ENCODE data around the gene CDKN2B-AS1. TPM values are rescaled to one million over a fixed set of nuclear protein-coding genes. Genes with fewer than 3 reads are reported as not detected.
A peak's percentile ranks its signal among the peaks of the same experiment; 100 is the strongest.

The CDKN2B-AS1 gene
- polyA plus RNA-seq, 1 experiment, result 2.8 TPM

DNA sequence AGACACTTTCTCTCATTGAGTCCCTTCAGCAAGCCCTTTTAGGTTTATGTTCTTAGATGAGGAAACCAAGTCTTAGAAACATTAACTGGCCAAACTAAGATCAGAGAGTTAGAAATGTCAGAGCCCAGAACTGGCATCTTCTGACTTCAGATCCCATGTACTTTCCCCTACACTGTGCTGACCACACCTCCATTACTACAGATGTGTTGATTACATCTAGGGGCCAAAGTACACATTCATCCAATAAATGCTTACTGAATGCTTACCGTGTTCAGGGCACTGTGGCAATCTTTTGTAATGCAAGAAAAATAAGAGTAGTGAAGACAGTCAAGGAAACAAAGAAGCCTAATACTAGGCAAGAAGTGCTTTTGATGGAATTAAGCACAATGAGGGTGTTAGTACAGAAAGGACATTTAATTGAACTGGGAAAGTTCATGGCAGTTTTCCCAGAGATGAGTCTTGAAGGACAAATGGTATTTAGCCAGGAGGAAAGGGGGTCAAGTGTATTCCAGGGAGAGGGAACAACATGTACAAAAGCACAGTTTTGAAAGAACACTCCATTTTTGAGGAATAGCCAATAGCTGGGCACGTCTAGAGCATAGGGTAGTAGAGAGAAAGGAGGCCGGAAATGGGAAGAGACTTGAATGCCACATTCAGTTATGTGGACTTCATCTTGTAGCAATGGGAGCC is 104.2 kb downstream of the CDKN2B-AS1 start:
- Histone ChIP-seq H3K9me3 (ENCODE audit: control insufficient read depth, insufficient read depth, low read length) (no peaks in the 10 kb centered on the region), H3K27me3 (ENCODE audit: control insufficient read depth, insufficient read depth, low read length) (no peaks in the 10 kb centered on the region), H3K4me3 (ENCODE audit: low read depth, low read length) (no peak overlapping the region), H3K27ac (ENCODE audit: low read depth, low read length) (no peak overlapping the region)
- no peak for DNase-seq (ENCODE audit: low read depth, low spot score)
- ChIA-PET POLR2A (no interaction called here), CTCF (no interaction called here)
- TF ChIP-seq, protein P1, sequence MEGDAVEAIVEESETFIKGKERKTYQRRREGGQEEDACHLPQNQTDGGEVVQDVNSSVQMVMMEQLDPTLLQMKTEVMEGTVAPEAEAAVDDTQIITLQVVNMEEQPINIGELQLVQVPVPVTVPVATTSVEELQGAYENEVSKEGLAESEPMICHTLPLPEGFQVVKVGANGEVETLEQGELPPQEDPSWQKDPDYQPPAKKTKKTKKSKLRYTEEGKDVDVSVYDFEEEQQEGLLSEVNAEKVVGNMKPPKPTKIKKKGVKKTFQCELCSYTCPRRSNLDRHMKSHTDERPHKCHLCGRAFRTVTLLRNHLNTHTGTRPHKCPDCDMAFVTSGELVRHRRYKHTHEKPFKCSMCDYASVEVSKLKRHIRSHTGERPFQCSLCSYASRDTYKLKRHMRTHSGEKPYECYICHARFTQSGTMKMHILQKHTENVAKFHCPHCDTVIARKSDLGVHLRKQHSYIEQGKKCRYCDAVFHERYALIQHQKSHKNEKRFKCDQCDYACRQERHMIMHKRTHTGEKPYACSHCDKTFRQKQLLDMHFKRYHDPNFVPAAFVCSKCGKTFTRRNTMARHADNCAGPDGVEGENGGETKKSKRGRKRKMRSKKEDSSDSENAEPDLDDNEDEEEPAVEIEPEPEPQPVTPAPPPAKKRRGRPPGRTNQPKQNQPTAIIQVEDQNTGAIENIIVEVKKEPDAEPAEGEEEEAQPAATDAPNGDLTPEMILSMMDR (IDR thresholded peaks at IDR 0.05; ENCODE audit: low read depth, low read length), result no peak

DNA sequence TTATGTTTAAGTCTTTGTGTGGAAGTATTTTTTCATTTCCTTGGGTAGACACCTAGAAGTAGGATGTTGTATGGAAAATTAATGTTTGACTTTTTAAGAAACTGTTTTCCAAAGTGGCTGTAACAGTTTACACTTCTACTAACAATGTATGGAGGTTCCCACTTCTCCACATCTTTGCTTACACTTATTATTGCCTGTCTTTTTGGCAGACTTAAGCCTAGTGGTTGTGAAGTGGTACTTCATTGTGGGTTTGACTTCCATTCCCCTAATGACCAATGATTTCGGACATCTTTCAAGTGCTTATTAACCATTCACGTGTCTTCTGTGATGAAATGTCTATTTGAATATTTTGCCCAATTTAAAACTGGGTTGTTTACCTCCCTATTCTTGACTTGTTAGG is 106.0 kb downstream of the CDKN2B-AS1 start:
- Histone ChIP-seq H3K27ac (ENCODE audit: low read depth, low read length) (no peak overlapping the region), H3K4me3 (ENCODE audit: low read depth, low read length) (no peak overlapping the region), H3K9me3 (ENCODE audit: control insufficient read depth, insufficient read depth, low read length) (no peaks in the 10 kb centered on the region), H3K27me3 (ENCODE audit: control insufficient read depth, insufficient read depth, low read length) (no peaks in the 10 kb centered on the region)
- ChIA-PET CTCF (no interaction called here), POLR2A (no interaction called here)
- no peak for DNase-seq (ENCODE audit: low read depth, low spot score)
- TF ChIP-seq, protein P1 (IDR thresholded peaks at IDR 0.05; ENCODE audit: low read depth, low read length), result peak; percentile 29; the same call in 1 of the 2 replicates

DNA sequence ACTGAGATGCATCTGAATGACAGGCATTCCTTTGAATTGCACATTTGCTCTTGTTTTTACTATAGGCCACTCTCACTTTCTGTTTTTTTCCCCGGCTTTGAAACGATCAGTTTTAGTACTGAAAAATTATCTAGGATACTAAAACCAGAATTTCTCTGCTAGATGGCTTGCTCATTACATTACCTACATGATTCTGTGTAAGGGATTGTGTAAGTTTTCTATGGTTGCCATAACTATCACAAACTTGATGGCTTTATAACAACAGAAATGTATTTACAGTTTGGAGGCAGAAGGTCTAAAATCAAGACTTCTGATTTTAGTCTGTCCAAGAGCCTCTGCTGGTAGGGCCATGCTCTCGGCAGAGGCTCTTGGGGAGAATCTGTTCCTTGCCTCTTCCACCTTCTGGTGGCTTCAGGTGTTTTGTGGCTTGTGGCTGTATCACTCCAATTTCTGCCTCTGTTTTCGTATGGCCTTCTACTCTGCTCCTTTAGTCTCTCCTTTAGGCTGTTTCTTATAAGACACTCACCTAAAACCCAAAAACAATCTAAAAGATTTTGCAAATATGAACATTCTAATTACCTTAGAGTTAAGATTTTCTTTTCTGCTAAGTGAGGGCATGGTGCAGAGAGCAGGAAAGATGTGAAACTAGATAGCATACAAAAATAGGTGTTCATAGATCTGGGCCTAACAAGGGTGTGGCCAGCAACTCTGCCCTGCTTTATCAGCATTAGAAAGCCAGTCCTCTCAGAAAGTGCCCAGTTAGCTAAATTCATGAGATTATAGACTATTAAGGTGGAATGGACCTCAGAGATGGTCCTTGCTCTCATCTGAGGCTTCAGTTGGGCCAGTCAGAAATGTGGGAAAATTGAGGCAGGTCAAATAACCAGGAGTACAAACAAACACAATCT is 107.8 kb downstream of the CDKN2B-AS1 start:
- Histone ChIP-seq H3K27ac (ENCODE audit: low read depth, low read length) (peak overlapping the region; percentile 84), H3K4me3 (ENCODE audit: low read depth, low read length) (no peak overlapping the region), H3K9me3 (ENCODE audit: control insufficient read depth, insufficient read depth, low read length) (no peaks in the 10 kb centered on the region), H3K27me3 (ENCODE audit: control insufficient read depth, insufficient read depth, low read length) (no peaks in the 10 kb centered on the region)
- POLR2A ChIA-PET, result interaction anchor here (1.0 to 1.1 kb wide), 2 partner anchors 18 to 136 kb away, joined by 3 to 8 read pairs; no protein-coding TSS in a partner anchor
- CTCF ChIA-PET, result interaction anchor here (0.6 to 1.0 kb wide), 5 partner anchors 18 to 289 kb away, joined by 3 to 5 read pairs (median 3); partner anchors contain the start of gene CDKN2B
- no peak for DNase-seq (ENCODE audit: low read depth, low spot score)
- TF ChIP-seq, protein P1 (IDR thresholded peaks at IDR 0.05; ENCODE audit: low read depth, low read length), result no peak

DNA sequence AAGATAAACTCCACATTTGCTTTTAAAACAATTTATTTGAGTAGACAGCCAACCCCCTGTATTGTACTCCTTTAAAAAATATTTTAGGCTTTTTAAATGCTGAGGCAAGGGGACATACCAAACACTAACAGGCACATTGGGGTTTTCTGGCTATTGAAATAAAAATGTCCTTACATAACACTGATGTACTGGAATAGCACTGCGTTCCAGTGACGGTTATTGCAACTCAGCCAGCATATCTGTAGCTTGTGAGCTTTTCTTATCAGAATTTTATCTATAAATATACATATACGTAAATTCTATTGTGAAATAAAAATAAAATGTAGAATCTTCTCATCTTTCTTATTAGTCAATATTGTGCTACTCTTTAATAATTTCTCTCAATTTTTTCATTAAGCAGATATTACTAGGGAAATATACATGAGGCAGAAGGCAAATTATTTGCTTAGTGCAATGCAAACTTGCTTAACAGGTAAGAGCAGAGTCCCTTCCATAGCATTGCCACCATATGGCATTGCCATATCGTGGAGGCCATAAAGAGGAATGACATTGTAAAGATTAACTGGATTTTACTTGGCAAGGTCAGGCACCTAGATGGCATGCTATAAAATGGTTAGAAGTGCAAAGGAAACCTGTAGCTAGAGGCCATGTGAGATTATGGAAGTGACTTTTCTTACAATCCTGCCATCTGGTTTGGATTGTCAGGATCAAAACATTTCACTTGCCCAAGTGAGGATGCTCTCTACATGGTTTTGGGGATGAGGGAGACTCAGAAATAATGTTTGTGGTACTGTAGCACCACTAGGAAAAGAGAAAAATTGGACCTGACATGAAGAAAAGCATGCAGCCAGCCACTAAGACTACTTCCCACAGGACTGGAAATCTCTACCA is 109.3 kb downstream of the CDKN2B-AS1 start:
- TF ChIP-seq, protein P1 (IDR thresholded peaks at IDR 0.05; ENCODE audit: low read depth, low read length), result no peak
- DNase-seq (ENCODE audit: low read depth, low spot score), result no peak
- Histone ChIP-seq H3K27me3 (ENCODE audit: control insufficient read depth, insufficient read depth, low read length) (no peaks in the 10 kb centered on the region), H3K27ac (ENCODE audit: low read depth, low read length) (peak overlapping the region; percentile 90), H3K4me3 (ENCODE audit: low read depth, low read length) (no peak overlapping the region), H3K9me3 (ENCODE audit: control insufficient read depth, insufficient read depth, low read length) (no peaks in the 10 kb centered on the region)
- POLR2A ChIA-PET, result interaction anchor here (0.7 to 1.1 kb wide), 4 partner anchors 19 to 135 kb away, joined by 3 to 8 read pairs (median 3); partner anchors contain the start of gene CDKN2B
- CTCF ChIA-PET, result interaction anchor here (0.9 to 3.9 kb wide), 4 partner anchors 18 to 96 kb away, joined by 3 to 23 read pairs (median 4); partner anchors contain the start of gene CDKN2B
